Measurements from ENCODE around the gene DCLK3. TPM values are rescaled to one million over a fixed set of nuclear protein-coding genes. Genes with fewer than 3 reads are reported as not detected.

The DCLK3 gene
- total and polyA plus RNA-seq, 2 donors (not counting 1 experiment from before 2014, with no cell fraction given), result not detected

GRCh38 chr3:36741285-36741684 is 23.1 kb downstream of the DCLK3 start:
- H3K9me3 Mint-ChIP-seq (ENCODE audit: insufficient read depth), result no peaks in the 10 kb centered on the region
- no peak overlapping the region for H3K4me3 ChIP-seq (ENCODE audit: control extremely low read depth in 1 of 5, extremely low read depth in 1 of 5, insufficient read depth in 1 of 5, low read depth in 2 of 5, low read length in 4 of 5)
- ChIA-PET CTCF (no interaction called here), POLR2A (no interaction called here)
- no peaks in the 10 kb centered on the region for H3K79me2 ChIP-seq (ENCODE audit: control insufficient read depth, insufficient read depth, low read length)
- no peak overlapping the region for H3K4me3 Mint-ChIP-seq
- H2AFZ ChIP-seq (ENCODE audit: insufficient read depth, low read depth, low read length, poor library complexity, severe bottlenecking), result no peak overlapping the region
- H3K4me2 ChIP-seq (replicated peaks; ENCODE audit: low read depth, low read length, poor library complexity, severe bottlenecking), result no peak overlapping the region
- no peaks in the 10 kb centered on the region for H4K20me1 ChIP-seq (ENCODE audit: control insufficient read depth, insufficient read depth, low read length, poor library complexity, severe bottlenecking)
- intact Hi-C loops (cut with micrococcal nuclease), result no loop called here
- no peaks in the 10 kb centered on the region for H3K27me3 ChIP-seq (replicated peaks in 1 of 4; ENCODE audit: control extremely low read depth in 1 of 4, control insufficient read depth in 3 of 4, insufficient read depth in 4 of 4, low read length in 3 of 4)
- H3K36me3 ChIP-seq (replicated peaks in 1 of 2; ENCODE audit: control extremely low read depth in 1 of 2, control insufficient read depth in 1 of 2, extremely low read depth in 1 of 2, insufficient read depth in 2 of 2, low read length in 1 of 2), result no peaks in the 10 kb centered on the region
- ATAC-seq (ENCODE audit: low read depth) (no peak), DNase-seq (no peak)
- no peaks in the 10 kb centered on the region for H3K4me1 Mint-ChIP-seq
- H3K4me1 ChIP-seq (ENCODE audit: control insufficient read depth in 2 of 2, insufficient read depth in 2 of 2, low read length in 2 of 2), result no peaks in the 10 kb centered on the region
- no peak overlapping the region for H3K27ac ChIP-seq (ENCODE audit: low read length in 2 of 2)
- H3K9ac ChIP-seq (ENCODE audit: low read length), result no peak overlapping the region
- TF ChIP-seq EZH2 (IDR thresholded peaks at IDR 0.05; ENCODE audit: borderline replicate concordance, insufficient read depth, low read depth, low read length, poor library complexity, severe bottlenecking), result no peak
- TF ChIP-seq, protein P1, sequence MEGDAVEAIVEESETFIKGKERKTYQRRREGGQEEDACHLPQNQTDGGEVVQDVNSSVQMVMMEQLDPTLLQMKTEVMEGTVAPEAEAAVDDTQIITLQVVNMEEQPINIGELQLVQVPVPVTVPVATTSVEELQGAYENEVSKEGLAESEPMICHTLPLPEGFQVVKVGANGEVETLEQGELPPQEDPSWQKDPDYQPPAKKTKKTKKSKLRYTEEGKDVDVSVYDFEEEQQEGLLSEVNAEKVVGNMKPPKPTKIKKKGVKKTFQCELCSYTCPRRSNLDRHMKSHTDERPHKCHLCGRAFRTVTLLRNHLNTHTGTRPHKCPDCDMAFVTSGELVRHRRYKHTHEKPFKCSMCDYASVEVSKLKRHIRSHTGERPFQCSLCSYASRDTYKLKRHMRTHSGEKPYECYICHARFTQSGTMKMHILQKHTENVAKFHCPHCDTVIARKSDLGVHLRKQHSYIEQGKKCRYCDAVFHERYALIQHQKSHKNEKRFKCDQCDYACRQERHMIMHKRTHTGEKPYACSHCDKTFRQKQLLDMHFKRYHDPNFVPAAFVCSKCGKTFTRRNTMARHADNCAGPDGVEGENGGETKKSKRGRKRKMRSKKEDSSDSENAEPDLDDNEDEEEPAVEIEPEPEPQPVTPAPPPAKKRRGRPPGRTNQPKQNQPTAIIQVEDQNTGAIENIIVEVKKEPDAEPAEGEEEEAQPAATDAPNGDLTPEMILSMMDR (IDR thresholded peaks at IDR 0.05), result no peak
- no peak overlapping the region for H3K27ac Mint-ChIP-seq
- 85% methylated on average over 2 of the region's 2 CpGs for WGBS (ENCODE audit: insufficient coverage)
- H3K27me3 Mint-ChIP-seq, result peaks cover 17% of the 10 kb centered on the region
- H3K9me3 ChIP-seq (ENCODE audit: control extremely low read depth in 1 of 3, control insufficient read depth in 2 of 3, insufficient read depth in 1 of 3, low read length in 2 of 3), result no peaks in the 10 kb centered on the region

DNA sequence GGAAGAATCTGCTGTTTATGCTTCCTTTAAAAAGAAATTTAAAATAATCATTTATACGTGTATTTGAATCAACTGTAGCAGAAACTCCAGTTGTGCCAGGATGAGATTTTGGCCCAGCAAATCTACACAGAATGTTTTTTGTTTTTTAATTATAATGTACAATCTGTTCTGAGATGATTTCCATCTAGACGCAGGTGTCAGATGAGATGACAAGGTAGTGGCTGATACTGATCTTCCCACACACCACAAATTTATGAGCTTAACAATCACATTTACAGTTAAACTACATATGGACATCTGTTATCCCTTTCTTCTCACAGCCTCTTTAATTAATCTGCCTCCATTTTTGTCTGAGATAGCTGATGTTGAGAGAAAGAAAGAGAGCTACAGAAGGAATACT is 23.6 kb downstream of the DCLK3 start:
- no peak overlapping the region for H3K9ac ChIP-seq (ENCODE audit: low read length)
- H3K27me3 ChIP-seq (replicated peaks in 1 of 4; ENCODE audit: control extremely low read depth in 1 of 4, control insufficient read depth in 3 of 4, insufficient read depth in 4 of 4, low read length in 3 of 4), result no peaks in the 10 kb centered on the region
- TF ChIP-seq, protein P1 (IDR thresholded peaks at IDR 0.05), result no peak
- TF ChIP-seq EZH2 (IDR thresholded peaks at IDR 0.05; ENCODE audit: borderline replicate concordance, insufficient read depth, low read depth, low read length, poor library complexity, severe bottlenecking), result no peak
- ChIA-PET POLR2A (no interaction called here), CTCF (interaction anchor here (1.1 kb wide), 1 partner anchor 10 kb away, joined by 3 read pairs; no protein-coding TSS in a partner anchor)
- Mint-ChIP-seq H3K4me3 (no peak overlapping the region), H3K27ac (no peak overlapping the region), H3K4me1 (no peaks in the 10 kb centered on the region), H3K27me3 (peaks cover 17% of the 10 kb centered on the region), H3K9me3 (ENCODE audit: insufficient read depth) (no peaks in the 10 kb centered on the region)
- DNase-seq, result no peak
- H3K36me3 ChIP-seq (replicated peaks in 1 of 2; ENCODE audit: control extremely low read depth in 1 of 2, control insufficient read depth in 1 of 2, extremely low read depth in 1 of 2, insufficient read depth in 2 of 2, low read length in 1 of 2), result no peaks in the 10 kb centered on the region
- no peak overlapping the region for H2AFZ ChIP-seq (ENCODE audit: insufficient read depth, low read depth, low read length, poor library complexity, severe bottlenecking)
- H3K4me3 ChIP-seq (ENCODE audit: control extremely low read depth in 1 of 5, extremely low read depth in 1 of 5, insufficient read depth in 1 of 5, low read depth in 2 of 5, low read length in 4 of 5), result no peak overlapping the region
- no CpG with 5 or more reads among the region's 2 CpGs for WGBS (ENCODE audit: insufficient coverage)
- no peak overlapping the region for H3K27ac ChIP-seq (ENCODE audit: low read length in 2 of 2)
- intact Hi-C loops (cut with micrococcal nuclease), result no loop called here
- no peaks in the 10 kb centered on the region for H3K79me2 ChIP-seq (ENCODE audit: control insufficient read depth, insufficient read depth, low read length)
- H3K9me3 ChIP-seq (ENCODE audit: control extremely low read depth in 1 of 3, control insufficient read depth in 2 of 3, insufficient read depth in 1 of 3, low read length in 2 of 3), result no peaks in the 10 kb centered on the region
- no peaks in the 10 kb centered on the region for H3K4me1 ChIP-seq (ENCODE audit: control insufficient read depth in 2 of 2, insufficient read depth in 2 of 2, low read length in 2 of 2)
- H4K20me1 ChIP-seq (ENCODE audit: control insufficient read depth, insufficient read depth, low read length, poor library complexity, severe bottlenecking), result no peaks in the 10 kb centered on the region
- no peak overlapping the region for H3K4me2 ChIP-seq (replicated peaks; ENCODE audit: low read depth, low read length, poor library complexity, severe bottlenecking)
- ATAC-seq (ENCODE audit: low read depth), result no peak

Data from B cell (primary cell).